RWPE2 (cell line): Measurements from ENCODE around the gene NAPSA.
"Not testable (repeated sequence)": the region's sequence is repeated elsewhere in the genome, so short reads cannot be mapped to it uniquely, and the experiment has no call there.

Experiments used
- ATAC-seq: fragments of 200-7000 bp; cut with Tn5 transposase; 3 replicates; pipeline ENCODE4 v1.9.1; 2021; ENCODE audit warnings: low read depth
- DNase-seq: peaks from one replicate; pipeline ENCODE4 v3.0.0-alpha.2; 2020; ENCODE audit warnings: low spot score
- H3K27ac ChIP-seq: fragments of 450-650 bp; 2 replicates; pipeline ENCODE4 v1.5.1; 2017; ENCODE audit warnings: mild to moderate bottlenecking; ENCODE audit not compliant: poor library complexity, severe bottlenecking
- H3K27me3 ChIP-seq: fragments of 250-450 bp; sonication (Bioruptor Pico); 2 replicates; pipeline ENCODE4 v1.5.1; 2021; ENCODE audit warnings: mild to moderate bottlenecking, moderate library complexity; ENCODE audit not compliant: insufficient read depth, poor library complexity, severe bottlenecking
- H3K36me3 ChIP-seq: fragments of 250-450 bp; sonication (Bioruptor Pico); 2 replicates; pipeline ENCODE4 v1.5.1; 2020; ENCODE audit warnings: low read depth, mild to moderate bottlenecking, moderate library complexity
- H3K4me1 ChIP-seq: fragments of 250-450 bp; sonication (Bioruptor Pico); 2 replicates; pipeline ENCODE4 v1.5.1; 2021; ENCODE audit warnings: mild to moderate bottlenecking, moderate library complexity; ENCODE audit not compliant: insufficient read depth, poor library complexity, severe bottlenecking
- H3K4me3 ChIP-seq: fragments of 250-450 bp; sonication (Bioruptor Pico); 2 replicates; pipeline ENCODE4 v1.5.1; 2021; ENCODE audit warnings: mild to moderate bottlenecking, moderate library complexity; ENCODE audit not compliant: severe bottlenecking
- H3K9me3 ChIP-seq: fragments of 250-450 bp; sonication (Bioruptor Pico); 2 replicates; pipeline ENCODE4 v1.5.1; 2021; ENCODE audit warnings: mild to moderate bottlenecking, moderate library complexity; ENCODE audit not compliant: severe bottlenecking
- CTCF ChIP-seq: fragments of 450-650 bp; IDR thresholded peaks from one replicate; pipeline ENCODE4 v1.5.1; 2017; ENCODE audit warnings: mild to moderate bottlenecking, moderate library complexity; ENCODE audit not compliant: poor library complexity, severe bottlenecking

NAPSA gene

GRCh38 chr19:50359328-50359818, 6.1 kb downstream of the NAPSA start:
- no peak for TF ChIP-seq CTCF
- Histone ChIP-seq H3K27ac (no peak overlapping the region), H3K4me3 (no peak overlapping the region), H3K4me1 (no peaks in the 10 kb centered on the region), H3K9me3 (no peaks in the 10 kb centered on the region), H3K27me3 (no peaks in the 10 kb centered on the region), H3K36me3 (no peaks in the 10 kb centered on the region)
- DNase-seq (no peak), ATAC-seq (no peak)

DNA sequence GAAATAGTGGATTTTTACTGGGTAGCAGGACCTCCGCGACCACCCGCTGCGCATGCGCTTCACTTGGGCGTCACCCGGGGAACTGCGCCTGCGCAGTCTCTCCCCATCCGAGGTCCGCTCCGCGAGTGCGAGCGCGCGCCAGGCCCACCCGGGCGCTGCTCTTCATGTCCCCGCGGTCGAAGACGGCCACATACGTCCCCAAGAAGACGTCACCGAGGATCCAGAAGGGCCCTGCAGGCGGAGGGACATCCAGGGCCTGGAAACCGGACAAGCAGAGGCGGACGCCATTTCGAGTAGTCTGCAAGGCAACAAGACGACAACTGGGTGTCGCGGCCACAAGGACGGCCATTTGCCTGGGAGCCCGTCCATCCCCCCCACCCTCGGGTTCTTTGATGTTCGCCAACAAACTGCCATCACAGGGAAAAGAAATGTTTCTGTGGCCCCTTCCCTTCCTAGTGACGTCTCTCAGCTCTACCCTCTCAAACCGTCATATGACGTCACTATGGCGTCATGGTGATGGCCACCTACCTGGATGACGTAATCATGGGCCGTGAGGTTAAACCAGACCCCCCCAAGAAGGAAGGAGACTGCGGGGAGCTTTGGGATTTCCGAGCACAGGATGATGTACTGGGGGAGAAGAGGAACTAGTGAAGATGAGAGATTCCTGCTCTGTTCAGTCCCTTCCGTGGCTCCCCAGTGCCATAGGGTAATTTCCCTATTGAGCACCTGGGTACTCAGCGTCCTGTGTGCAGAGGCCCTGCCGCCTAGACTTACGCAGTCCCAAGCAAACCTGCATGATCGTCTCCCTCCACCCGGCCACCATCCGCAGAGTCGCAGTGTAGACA, 6.7 kb downstream of the NAPSA start:
- H3K4me1 ChIP-seq, result no peaks in the 10 kb centered on the region
- no peak overlapping the region for H3K27ac ChIP-seq
- no peak for DNase-seq

GRCh38 chr19:50357178-50358100, 8.0 kb downstream of the NAPSA start:
- Histone ChIP-seq H3K4me3 (peak overlapping the region; percentile 50), H3K27me3 (no peaks in the 10 kb centered on the region), H3K4me1 (no peaks in the 10 kb centered on the region), H3K36me3 (no peaks in the 10 kb centered on the region), H3K27ac (no peak overlapping the region), H3K9me3 (no peaks in the 10 kb centered on the region)
- ATAC-seq, result peak; percentile 75
- peak; percentile 84 for TF ChIP-seq CTCF
- no peak for DNase-seq

More for the DNA sequence above, 6.7 kb downstream of the NAPSA start:
- Histone ChIP-seq H3K27me3 (no peaks in the 10 kb centered on the region), H3K9me3 (no peaks in the 10 kb centered on the region), H3K36me3 (no peaks in the 10 kb centered on the region), H3K4me3 (peak overlapping the region; percentile 50)
- no peak for TF ChIP-seq CTCF
- peak; percentile 51 for ATAC-seq

DNA sequence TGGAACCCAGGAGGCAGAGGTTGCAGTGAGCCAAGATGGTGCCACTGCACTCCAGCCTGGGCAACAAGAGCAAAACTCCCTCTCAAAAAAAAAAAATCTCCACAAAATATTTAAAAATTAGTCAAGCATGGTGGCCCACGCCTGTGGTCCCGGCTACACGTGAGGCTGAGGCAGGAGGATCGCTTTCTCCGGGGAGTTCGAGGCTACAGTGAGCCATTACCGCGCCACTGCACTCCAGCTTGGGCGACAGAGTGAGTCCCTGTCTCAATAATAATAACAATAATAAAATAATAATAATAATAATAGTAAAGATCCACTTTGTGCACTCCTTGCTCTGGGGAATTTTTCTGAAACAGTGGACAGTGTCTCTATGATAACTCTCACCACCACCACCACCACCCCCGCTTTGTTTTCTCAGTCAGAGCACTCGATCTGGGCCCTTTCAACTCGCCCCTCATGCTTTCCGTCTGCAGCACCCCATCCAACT, 8.7 kb downstream of the NAPSA start:
- H3K4me1 ChIP-seq, result no peaks in the 10 kb centered on the region
- H3K9me3 ChIP-seq, result no peaks in the 10 kb centered on the region
- DNase-seq (no peak), ATAC-seq (no peak)
- H3K27ac ChIP-seq, result no peak overlapping the region
- H3K36me3 ChIP-seq, result no peaks in the 10 kb centered on the region
- no peak for TF ChIP-seq CTCF
- no peak overlapping the region for H3K4me3 ChIP-seq
- H3K27me3 ChIP-seq, result no peaks in the 10 kb centered on the region

- not testable (repeated sequence) for H3K27ac ChIP-seq, H3K36me3 ChIP-seq, H3K27me3 ChIP-seq, ATAC-seq, DNase-seq, H3K9me3 ChIP-seq, H3K4me1 ChIP-seq, H3K4me3 ChIP-seq
These were observed 12.0 kb downstream of the NAPSA start for GRCh38 chr19:50353487-50353880.
